H1 (cell line): Measurements from ENCODE around the gene ANKS1B. TPM values are rescaled to one million over a fixed set of nuclear protein-coding genes. Genes with fewer than 3 reads are reported as not detected.

ENCODE experiments used
- CTCF ChIA-PET: fragments of 300-600 bp; sonication (Branson Sonifier 250); formaldehyde crosslinking; loops from one replicate; lab custom pipeline; 2021; ENCODE audit not compliant: partially characterized antibody; lab: Charles Lee
- POLR2A ChIA-PET: fragments of 300-600 bp; sonication (Branson Sonifier 250); formaldehyde crosslinking; loops from one replicate; lab custom pipeline; 2021; ENCODE audit warnings: inconsistent platforms; ENCODE audit not compliant: partially characterized antibody; lab: Charles Lee
- DNase-seq, 2 experiments: peaks; one replicate each; pipeline versions ENCODE4 v3.0.0 to v3.0.0-alpha.2; 2010 to 2022; ENCODE audit warnings: low spot score in 2 of 2, low read depth in 1 of 2, mixed read lengths in 1 of 2
- FAIRE-seq: peaks from 2 replicates; lab custom pipeline; 2011; peaks lifted over from hg19 to GRCh38; lab: Jason Lieb, UNC
- H2AFZ ChIP-seq: 2 replicates; pipeline ENCODE4 v1.8.1; 2012; ENCODE audit warnings: low read length, inconsistent platforms
- H2AK5ac ChIP-seq: 2 replicates; pipeline ENCODE4 v1.6.1; 2013; ENCODE audit warnings: low read depth, low read length
- H2BK120ac ChIP-seq: replicated peaks from 2 replicates; pipeline ENCODE3; 2013; ENCODE audit warnings: low read depth, low read length, inconsistent platforms
- H2BK12ac ChIP-seq: 2 replicates; pipeline ENCODE4 v1.6.1; 2013; ENCODE audit warnings: low read depth, low read length
- H2BK15ac ChIP-seq: 2 replicates; pipeline ENCODE4 v1.6.1; 2013; ENCODE audit warnings: low read length
- H2BK20ac ChIP-seq: 2 replicates; pipeline ENCODE4 v1.6.1; 2013; ENCODE audit warnings: low read length
- H2BK5ac ChIP-seq: 2 replicates; pipeline ENCODE4 v1.6.1; 2013; ENCODE audit warnings: low read depth, low read length
- H3K14ac ChIP-seq: 2 replicates; pipeline ENCODE4 v1.6.1; 2013; ENCODE audit warnings: inconsistent platforms; ENCODE audit not compliant: insufficient read length
- H3K18ac ChIP-seq: 2 replicates; pipeline ENCODE4 v1.6.1; 2013; ENCODE audit warnings: low read length; ENCODE audit errors: extremely low read depth
- H3K23ac ChIP-seq: 2 replicates; pipeline ENCODE4 v1.6.1; 2013; ENCODE audit warnings: inconsistent platforms; ENCODE audit not compliant: insufficient read length
- H3K23me2 ChIP-seq: 2 replicates; pipeline ENCODE4 v1.6.1; 2013; ENCODE audit warnings: low read depth, low read length
- H3K27ac ChIP-seq: 2 replicates; pipeline ENCODE4 v1.6.1; 2011; ENCODE audit warnings: low read depth, low read length, inconsistent platforms
- H3K27me3 ChIP-seq, 4 experiments: replicated peaks in 1 of 4; 1 replicate in 1 of 4; 2 replicates in 3 of 4; pipeline versions ENCODE4 v1.6.1 to v1.8.1; 2011 to 2013; ENCODE audit warnings: low read length in 3 of 4, mild to moderate bottlenecking in 3 of 4, inconsistent platforms in 2 of 4, mixed read lengths in 2 of 4, moderate library complexity in 1 of 4; ENCODE audit not compliant: control insufficient read depth in 3 of 4, insufficient read depth in 3 of 4; ENCODE audit errors: extremely low read depth in 1 of 4
- H3K36me3 ChIP-seq, 4 experiments: 2 replicates each; pipeline versions ENCODE4 v1.6.1 to v1.8.1; 2011 to 2013; ENCODE audit warnings: mild to moderate bottlenecking in 4 of 4, low read length in 3 of 4, moderate library complexity in 2 of 4, control low read depth in 1 of 4, inconsistent platforms in 1 of 4; ENCODE audit not compliant: insufficient read depth in 4 of 4, control insufficient read depth in 2 of 4
- H3K4ac ChIP-seq: replicated peaks from 2 replicates; pipeline ENCODE3; 2013; ENCODE audit warnings: low read length, low read depth, mixed read lengths, inconsistent platforms; ENCODE audit not compliant: insufficient read length
- H3K4me1 ChIP-seq, 4 experiments: replicated peaks in 1 of 4; 1 replicate in 1 of 4; 2 replicates in 3 of 4; pipeline versions ENCODE4 v1.6.1 to v1.8.1; 2011 to 2013; ENCODE audit warnings: low read length in 3 of 4, inconsistent platforms in 2 of 4, mixed read lengths in 1 of 4; ENCODE audit not compliant: insufficient read depth in 4 of 4, control insufficient read depth in 3 of 4
- H3K4me2 ChIP-seq, 2 experiments: 2 replicates each; pipeline versions ENCODE4 v1.6.1 to v1.8.1; 2011 to 2013; ENCODE audit warnings: low read depth in 2 of 2, low read length in 2 of 2, control low read depth in 1 of 2, inconsistent platforms in 1 of 2, mild to moderate bottlenecking in 1 of 2; ENCODE audit not compliant: insufficient read depth in 1 of 2
- H3K4me3 ChIP-seq, 4 experiments: fragments of 200-600, 300-600 bp in 1 of 4; sonication (generic), shearing (Covaris generic), sonication (Bioruptor Twin) in 1 of 4; 2 replicates each; pipeline versions ENCODE4 v1.5.1 to v1.8.1; 2011 to 2016; ENCODE audit warnings: low read length in 4 of 4, low read depth in 3 of 4, control low read depth in 2 of 4, inconsistent platforms in 2 of 4, mild to moderate bottlenecking in 2 of 4, mixed read lengths in 1 of 4, moderate library complexity in 1 of 4; ENCODE audit not compliant: insufficient read depth in 2 of 4; ENCODE audit errors: extremely low read depth in 1 of 4
- H3K56ac ChIP-seq: replicated peaks from 2 replicates; pipeline ENCODE3; 2013; ENCODE audit warnings: low read depth, mild to moderate bottlenecking, mixed read lengths, low read length, inconsistent platforms; ENCODE audit not compliant: insufficient read length
- H3K79me1 ChIP-seq: 2 replicates; pipeline ENCODE4 v1.6.1; 2013; ENCODE audit warnings: low read depth, low read length, control low read depth
- H3K79me2 ChIP-seq, 2 experiments: 2 replicates each; pipeline versions ENCODE4 v1.6.1 to v1.8.1; 2012 to 2013; ENCODE audit warnings: low read length in 2 of 2, mild to moderate bottlenecking in 2 of 2, inconsistent platforms in 1 of 2; ENCODE audit not compliant: insufficient read depth in 2 of 2, control insufficient read depth in 1 of 2
- H3K9ac ChIP-seq, 4 experiments: replicated peaks in 1 of 4; 1 replicate in 1 of 4; 2 replicates in 3 of 4; pipeline versions ENCODE4 v1.6.1 to v1.8.1; 2011 to 2013; ENCODE audit warnings: low read depth in 3 of 4, low read length in 3 of 4, control low read depth in 2 of 4, mild to moderate bottlenecking in 2 of 4, moderate library complexity in 2 of 4, inconsistent platforms in 1 of 4; ENCODE audit errors: extremely low read depth in 1 of 4
- H3K9me3 ChIP-seq, 2 experiments: 2 replicates each; pipeline versions ENCODE4 v1.6.1 to v1.8.1; 2012 to 2013; ENCODE audit warnings: mild to moderate bottlenecking in 2 of 2, moderate library complexity in 2 of 2, control low read depth in 1 of 2, inconsistent platforms in 1 of 2, low read depth in 1 of 2, low read length in 1 of 2, mixed read lengths in 1 of 2; ENCODE audit not compliant: insufficient read depth in 2 of 2
- H4K20me1 ChIP-seq, 2 experiments: replicated peaks in 1 of 2; 2 replicates each; pipeline versions ENCODE3 to v1.8.1; 2011 to 2013; ENCODE audit warnings: inconsistent platforms in 2 of 2, low read length in 2 of 2, mild to moderate bottlenecking in 1 of 2; ENCODE audit not compliant: insufficient read depth in 2 of 2, control insufficient read depth in 1 of 2
- H4K5ac ChIP-seq: 2 replicates; pipeline ENCODE4 v1.6.1; 2013; ENCODE audit warnings: low read length, low read depth, mixed read lengths, inconsistent platforms; ENCODE audit not compliant: insufficient read length
- H4K8ac ChIP-seq: 2 replicates; pipeline ENCODE4 v1.8.0; 2013; ENCODE audit warnings: mild to moderate bottlenecking, moderate library complexity, low read length, inconsistent platforms; ENCODE audit not compliant: insufficient read depth; ENCODE audit errors: extremely low read depth
- H4K91ac ChIP-seq: replicated peaks from 2 replicates; pipeline ENCODE3; 2013; ENCODE audit warnings: low read length, mixed read lengths, inconsistent platforms; ENCODE audit not compliant: insufficient read length
- CBX8 ChIP-seq: fragments of 300-800, 300-1000 bp; sonication (generic); IDR thresholded peaks from 2 replicates; pipeline ENCODE4 v1.7.1; 2016; ENCODE audit warnings: low read depth, low read length, borderline replicate concordance
- CHD1 ChIP-seq: IDR thresholded peaks from 2 replicates; pipeline ENCODE4 v1.6.1; 2012; ENCODE audit warnings: low read depth, low read length, improper control_type of control experiment
- EGR1 ChIP-seq: IDR thresholded peaks from 2 replicates; pipeline ENCODE4 v1.6.1; 2011; ENCODE audit warnings: low read depth, low read length, borderline replicate concordance
- JUND ChIP-seq: IDR thresholded peaks from 2 replicates; pipeline ENCODE4 v1.6.1; 2011; ENCODE audit warnings: mild to moderate bottlenecking, improper control_type of control experiment, low read length
- KDM5A ChIP-seq: fragments of 200-600 bp; IDR thresholded peaks from 2 replicates; pipeline ENCODE4 v1.7.1; 2012; ENCODE audit warnings: mild to moderate bottlenecking, low read length, inconsistent platforms, mixed read lengths
- NRF1 ChIP-seq: IDR thresholded peaks from 2 replicates; pipeline ENCODE4 v1.6.1; 2011; ENCODE audit warnings: mild to moderate bottlenecking, low read depth, low read length, improper control_type of control experiment
- WGBS, 2 experiments: shearing (Covaris generic) in 1 of 2; methylation state at CpG; one replicate each; pipeline versions ENCODE4 v1.1.6 to v1.1.7; 2013 to 2015; ENCODE audit warnings: low lambda C conversion rate in 2 of 2, mixed read lengths in 2 of 2, inconsistent platforms in 1 of 2, low coverage in 1 of 2, missing lambda C conversion rate in 1 of 2; ENCODE audit not compliant: insufficient replicate concordance in 2 of 2, insufficient coverage in 1 of 2, insufficient read length in 1 of 2; ENCODE audit errors: extremely low coverage in 1 of 2, missing lambda C conversion rate in 1 of 2; 5-methylcytosine and 5-hydroxymethylcytosine counted together
- polyA plus RNA-seq, 7 experiments: library from polyadenylated mRNA; depleted of rRNA in 3 of 7; stranded (reverse) in 5 of 7; unstranded in 2 of 7; fragments of >200 nt in 5 of 7; fragments of 200-250 nt in 2 of 7; gene quantifications; 1 replicate in 5 of 7; 2 replicates in 1 of 7; 4 replicates in 1 of 7; pipeline versions ENCODE4 v1.2.1 to v1.2.3, GENCODE V29; 2011 to 2013; ENCODE audit warnings: missing spikeins in 2 of 7, mixed read lengths in 2 of 7
- total RNA-seq: library from RNA; stranded (reverse); fragmentation: NEBNext Ultra II Directional; extraction: Animal tissue kit (Norgen Biotek cat#: 25700); gene quantifications from 2 replicates; pipeline ENCODE4 v1.2.1, GENCODE V29; 2021

The ANKS1B gene
- total and polyA plus RNA-seq, 2 of the 8 experiments (the other 6 are each of a cell fraction or from before 2014, with no cell fraction given), result 2.7 to 6.1 TPM

DNA sequence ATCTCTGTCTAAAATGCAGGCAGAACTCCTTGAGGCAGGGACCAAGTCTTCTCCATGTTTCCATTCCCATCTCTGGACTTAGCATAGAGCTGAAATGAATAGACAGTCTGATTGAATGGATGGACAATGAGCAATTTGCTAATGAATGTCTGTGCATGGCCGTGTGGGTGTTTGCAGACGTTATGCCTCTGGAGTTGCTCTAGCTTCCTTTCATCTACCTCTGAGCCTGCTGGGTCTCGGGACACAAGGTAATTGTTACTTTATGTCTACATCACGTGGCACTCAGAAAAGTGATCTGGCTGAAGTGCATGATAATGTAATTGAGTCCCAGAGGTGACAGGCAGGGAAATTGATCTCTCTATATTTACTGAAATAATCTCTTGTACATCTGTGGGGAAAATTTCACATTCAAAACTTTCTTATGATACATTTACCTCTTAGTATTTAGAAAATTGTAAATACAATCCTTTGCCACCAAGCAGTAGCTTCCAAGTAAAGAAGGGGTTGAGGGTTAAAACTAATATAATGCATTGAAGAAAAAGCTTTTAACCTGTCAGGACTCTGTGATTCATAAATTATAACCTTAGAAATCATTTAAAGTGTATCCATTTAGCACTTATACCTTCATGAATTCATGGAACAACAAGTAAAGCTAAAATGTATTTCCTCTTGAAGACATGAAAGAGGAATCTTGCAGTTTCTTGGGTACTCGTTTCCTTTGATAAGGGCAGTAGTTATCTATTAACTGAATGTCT, 915.6 kb downstream of the ANKS1B start:
- no peak overlapping the region for H3K9ac ChIP-seq
- H2BK120ac ChIP-seq, result no peak overlapping the region
- no peak overlapping the region for H3K14ac ChIP-seq
- ChIA-PET CTCF (interaction anchor here (1.2 to 1.7 kb wide), 2 partner anchors 25 to 33 kb away, joined by 3 to 5 read pairs; no protein-coding TSS in a partner anchor), POLR2A (no interaction called here)
- H2BK12ac ChIP-seq, result no peak overlapping the region
- no peak overlapping the region for H2AFZ ChIP-seq
- no peaks in the 10 kb centered on the region for H4K20me1 ChIP-seq
- H3K23me2 ChIP-seq, result peaks cover 2% of the 10 kb centered on the region; the same call in 1 of the 2 replicates
- no peak overlapping the region for H3K4ac ChIP-seq
- H3K79me2 ChIP-seq, result no peaks in the 10 kb centered on the region
- H3K79me1 ChIP-seq, result no peaks in the 10 kb centered on the region
- H3K4me3 ChIP-seq, result no peak overlapping the region
- no peak for FAIRE-seq
- H3K56ac ChIP-seq, result no peak overlapping the region
- H2BK15ac ChIP-seq, result no peak overlapping the region
- no peak overlapping the region for H2AK5ac ChIP-seq
- no peaks in the 10 kb centered on the region for H3K4me1 ChIP-seq
- no peaks in the 10 kb centered on the region for H3K36me3 ChIP-seq
- no peak for DNase-seq
- H4K8ac ChIP-seq, result no peak overlapping the region
- no peaks in the 10 kb centered on the region for H3K27me3 ChIP-seq
- H2BK20ac ChIP-seq, result no peak overlapping the region
- H3K18ac ChIP-seq, result no peak overlapping the region
- H4K91ac ChIP-seq, result no peak overlapping the region
- H4K5ac ChIP-seq, result no peak overlapping the region
- H3K9me3 ChIP-seq, result no peaks in the 10 kb centered on the region
- H2BK5ac ChIP-seq, result no peak overlapping the region
- no peak overlapping the region for H3K23ac ChIP-seq
- TF ChIP-seq JUND (no peak), CHD1 (no peak), KDM5A (no peak), CBX8 (no peak), EGR1 (no peak), NRF1 (no peak)
- no peak overlapping the region for H3K4me2 ChIP-seq
- H3K27ac ChIP-seq, result no peak overlapping the region
- WGBS, 2 experiments, result 72% methylated on average over 5 of the region's 5 CpGs; no CpG with 5 or more reads in 1 of the 2 experiments
